SK-N-SH (cell line): Measurements from ENCODE around the gene BCL6. TPM values are rescaled to one million over a fixed set of nuclear protein-coding genes. Genes with fewer than 3 reads are reported as not detected.
A peak's percentile ranks its signal among the peaks of the same experiment; 100 is the strongest.

ENCODE experiments used
- CTCF ChIA-PET: fragments of 300-600, 350-600 bp; formaldehyde crosslinking; extraction: SDS; loops from one replicate; lab custom pipeline; 2021; lab: Yijun Ruan, JAX
- POLR2A ChIA-PET: fragments of 350-600 bp; sonication (Branson Sonifier 250); formaldehyde crosslinking; extraction: SDS; loops from one replicate; lab custom pipeline; 2020; ENCODE audit warnings: antibody characterized with exemption, inconsistent platforms; lab: Yijun Ruan, JAX
- DNase-seq: peaks from one replicate; pipeline ENCODE4 v3.0.0; 2012
- H2AFZ ChIP-seq: fragments of 200-600 bp; sonication (generic); 2 replicates; pipeline ENCODE4 v1.8.1; 2016; ENCODE audit warnings: antibody characterized with exemption, mild to moderate bottlenecking, low read depth
- H3F3A ChIP-seq: fragments of 200-600 bp; sonication (generic); replicated peaks from 2 replicates; pipeline ENCODE3; 2016; ENCODE audit warnings: antibody characterized with exemption, mild to moderate bottlenecking; ENCODE audit not compliant: insufficient read depth
- H3K27ac ChIP-seq, 2 experiments: fragments of 200-500 bp in 1 of 2; fragments of 200-600 bp in 1 of 2; sonication (Bioruptor generic) in 1 of 2; sonication (generic), shearing (Covaris generic) in 1 of 2; 2 replicates each; pipeline versions ENCODE4 v1.5.1 to v1.6.1; 2014 to 2016; ENCODE audit warnings: low read depth in 2 of 2, inconsistent platforms in 1 of 2, low read length in 1 of 2, mild to moderate bottlenecking in 1 of 2, mixed read lengths in 1 of 2
- H3K27me3 ChIP-seq: fragments of 200-600 bp; sonication (generic), shearing (Covaris generic); 2 replicates; pipeline ENCODE4 v1.6.1; 2016; ENCODE audit warnings: mixed run types; ENCODE audit not compliant: insufficient read depth
- H3K36me3 ChIP-seq, 2 experiments: fragments of 200-500 bp in 1 of 2; fragments of 200-600 bp in 1 of 2; sonication (Bioruptor generic) in 1 of 2; sonication (generic) in 1 of 2; replicated peaks in 1 of 2; 2 replicates each; pipeline versions ENCODE3 to v1.5.1; 2014 to 2016; ENCODE audit warnings: low read length in 1 of 2, mild to moderate bottlenecking in 1 of 2; ENCODE audit not compliant: insufficient read depth in 2 of 2, control insufficient read depth in 1 of 2
- H3K4me1 ChIP-seq, 2 experiments: fragments of 200-500 bp in 1 of 2; fragments of 200-600 bp in 1 of 2; sonication (Bioruptor generic) in 1 of 2; sonication (generic), shearing (Covaris generic) in 1 of 2; 2 replicates each; pipeline versions ENCODE4 v1.5.1 to v1.6.1; 2014 to 2016; ENCODE audit warnings: low read depth in 1 of 2, low read length in 1 of 2, mixed run types in 1 of 2; ENCODE audit not compliant: insufficient read depth in 2 of 2, control insufficient read depth in 1 of 2
- H3K4me2 ChIP-seq: fragments of 200-600 bp; sonication (generic), shearing (Covaris generic); 2 replicates; pipeline ENCODE4 v1.6.1; 2017; ENCODE audit warnings: mixed run types
- H3K4me3 ChIP-seq, 2 experiments: fragments of 200-500 bp in 1 of 2; fragments of 200-600 bp in 1 of 2; sonication (Bioruptor generic) in 1 of 2; sonication (generic), shearing (Covaris generic) in 1 of 2; 2 replicates each; pipeline versions ENCODE4 v1.5.1 to v1.8.1; 2014 to 2016; ENCODE audit warnings: low read depth in 2 of 2, inconsistent platforms in 1 of 2, low read length in 1 of 2, mild to moderate bottlenecking in 1 of 2, mixed read lengths in 1 of 2, moderate library complexity in 1 of 2
- H3K79me2 ChIP-seq: fragments of 200-600 bp; sonication (generic); 2 replicates; pipeline ENCODE4 v1.8.1; 2017; ENCODE audit warnings: mild to moderate bottlenecking; ENCODE audit not compliant: insufficient read depth
- H3K9ac ChIP-seq: fragments of 200-600 bp; sonication (generic); 2 replicates; pipeline ENCODE4 v1.6.1; 2017; ENCODE audit warnings: mixed run types
- H3K9me2 ChIP-seq: fragments of 200-600 bp; sonication (generic); 2 replicates; pipeline ENCODE4 v1.6.1; 2017; ENCODE audit warnings: mixed run types
- H3K9me3 ChIP-seq: fragments of 200-600 bp; sonication (generic); 2 replicates; pipeline ENCODE4 v1.6.1; 2017; ENCODE audit warnings: mixed run types, mild to moderate bottlenecking, moderate library complexity
- H4K20me1 ChIP-seq: fragments of 200-600 bp; sonication (generic); 2 replicates; pipeline ENCODE4 v1.6.1; 2017; ENCODE audit warnings: mild to moderate bottlenecking, mixed run types; ENCODE audit not compliant: insufficient read depth
- CTCF ChIP-seq: fragments of 200-600 bp; sonication (generic); IDR thresholded peaks from 2 replicates; pipeline ENCODE4 v1.6.1; 2017; ENCODE audit warnings: antibody characterized with exemption, mild to moderate bottlenecking, moderate library complexity
- ELF1 ChIP-seq: IDR thresholded peaks from 2 replicates; pipeline ENCODE4 v1.4.0; 2012
- EP300 ChIP-seq, 2 experiments: IDR thresholded peaks; 2 replicates each; pipeline versions ENCODE4 v1.4.0 to v1.6.1; 2012; ENCODE audit warnings: borderline replicate concordance in 1 of 2, low read depth in 1 of 2, low read length in 1 of 2
- FOSL2 ChIP-seq: IDR thresholded peaks from 2 replicates; pipeline ENCODE4 v1.4.0; 2012; ENCODE audit warnings: low read depth, mild to moderate bottlenecking, moderate library complexity, borderline replicate concordance
- GABPA ChIP-seq: IDR thresholded peaks from 2 replicates; pipeline ENCODE4 v1.4.0; 2012; ENCODE audit warnings: low read depth, mild to moderate bottlenecking
- IRF3 ChIP-seq: fragments of 150-350 bp; IDR thresholded peaks from 2 replicates; pipeline ENCODE4 v1.6.1; 2016; ENCODE audit warnings: mild to moderate bottlenecking, low read depth, low read length
- JUND ChIP-seq: IDR thresholded peaks from 2 replicates; pipeline ENCODE4 v1.4.0; 2012
- MEF2A ChIP-seq: IDR thresholded peaks from 2 replicates; pipeline ENCODE4 v1.4.0; 2012; ENCODE audit warnings: low read depth, borderline replicate concordance
- MXI1 ChIP-seq: IDR thresholded peaks from 2 replicates; pipeline ENCODE4 v1.6.1; 2012; ENCODE audit warnings: mild to moderate bottlenecking, low read depth, low read length, improper control_type of control experiment
- NFIC ChIP-seq: IDR thresholded peaks from 2 replicates; pipeline ENCODE4 v1.4.0; 2012; ENCODE audit warnings: borderline replicate concordance
- PBX3 ChIP-seq: IDR thresholded peaks from 2 replicates; pipeline ENCODE4; 2012
- POLR2AphosphoS5 ChIP-seq: IDR thresholded peaks from 2 replicates; pipeline ENCODE4 v1.6.1; 2012; ENCODE audit warnings: low read depth, low read length
- RAD21 ChIP-seq: IDR thresholded peaks from 2 replicates; pipeline ENCODE4 v1.6.1; 2012; ENCODE audit warnings: mild to moderate bottlenecking, low read length
- RCOR1 ChIP-seq: fragments of 150-350 bp; IDR thresholded peaks from 2 replicates; pipeline ENCODE4 v1.6.1; 2017; ENCODE audit warnings: antibody characterized with exemption, low read length
- RFX5 ChIP-seq: IDR thresholded peaks from 2 replicates; pipeline ENCODE4 v1.6.1; 2012; ENCODE audit warnings: mild to moderate bottlenecking, improper control_type of control experiment, low read length
- RXRA ChIP-seq: IDR thresholded peaks from 2 replicates; pipeline ENCODE4 v1.4.0; 2012; ENCODE audit warnings: low read depth, mild to moderate bottlenecking, borderline replicate concordance
- SIN3A ChIP-seq: IDR thresholded peaks from 2 replicates; pipeline ENCODE4 v1.6.1; 2012; ENCODE audit warnings: low read depth, mild to moderate bottlenecking, low read length, moderate library complexity, borderline replicate concordance
- SMC3 ChIP-seq: IDR thresholded peaks from 2 replicates; pipeline ENCODE4 v1.6.1; 2012; ENCODE audit warnings: low read depth, low read length, improper control_type of control experiment
- TAF1 ChIP-seq: IDR thresholded peaks from 2 replicates; pipeline ENCODE4 v1.6.1; 2012; ENCODE audit warnings: low read depth, mild to moderate bottlenecking, low read length, moderate library complexity, borderline replicate concordance
- TCF12 ChIP-seq: IDR thresholded peaks from 2 replicates; pipeline ENCODE4 v1.4.0; 2012
- TEAD4 ChIP-seq: IDR thresholded peaks from 2 replicates; pipeline ENCODE4 v1.4.0; 2012; ENCODE audit warnings: mild to moderate bottlenecking, borderline replicate concordance; ENCODE audit not compliant: insufficient read depth
- USF1 ChIP-seq: IDR thresholded peaks from 2 replicates; pipeline ENCODE4 v1.4.0; 2012; ENCODE audit warnings: low read depth, borderline replicate concordance
- YY1 ChIP-seq: IDR thresholded peaks from 2 replicates; pipeline ENCODE4 v1.4.0; 2012; ENCODE audit warnings: low read depth, mild to moderate bottlenecking
- ZBTB33 ChIP-seq: IDR thresholded peaks from 2 replicates; pipeline ENCODE4 v1.4.0; 2012; ENCODE audit warnings: low read depth, borderline replicate concordance
- WGBS: methylation state at CpG from one replicate; pipeline ENCODE4 v1.1.6; 2017; ENCODE audit warnings: low lambda C conversion rate; 5-methylcytosine and 5-hydroxymethylcytosine counted together
- polyA plus RNA-seq, 3 experiments: library from polyadenylated mRNA; depleted of rRNA; stranded (reverse); fragments of >200 nt; gene quantifications; 2 replicates each; pipeline ENCODE4 v1.2.3, GENCODE V29; 2012
- TF ChIP-seq, protein P1 (sequence below): IDR thresholded peaks from 2 replicates; pipeline ENCODE4 v1.4.0; 2012; ENCODE audit warnings: low read depth

The BCL6 gene
- polyA plus RNA-seq, 1 of the 3 experiments (the other 2 are of a cell fraction), result 13.8 TPM

GRCh38 chr3:187739561-187740332 is 5.5 kb downstream of the BCL6 start:
- peaks cover 0 to under 1% of the 10 kb centered on the region in 2 experiments for H3K36me3 ChIP-seq
- H3K27me3 ChIP-seq, result no peaks in the 10 kb centered on the region
- ChIA-PET CTCF (interaction anchor here (0.6 to 6.3 kb wide), 111 partner anchors 9 to 1558 kb away, joined by 3 to 137 read pairs (median 4); no protein-coding TSS in a partner anchor), POLR2A (no interaction called here)
- no peaks in the 10 kb centered on the region for H3K9me2 ChIP-seq
- H3K4me1 ChIP-seq, result peaks cover 32 to 42% of the 10 kb centered on the region in 2 experiments; a peak in 3 of 4 replicates
- DNase-seq, result peak; percentile 86
- peaks cover 14% of the 10 kb centered on the region; the same call in 1 of the 2 replicates for H4K20me1 ChIP-seq
- peaks cover 93% of the 10 kb centered on the region for H3K79me2 ChIP-seq
- 5% methylated on average over 19 of the region's 53 CpGs for WGBS
- peak overlapping the region; percentile 93 for H3K9ac ChIP-seq
- peaks cover 28% of the 10 kb centered on the region for H3F3A ChIP-seq
- peak overlapping the region; percentile 93 for H3K4me2 ChIP-seq
- peak overlapping the region; percentile 68 to 97 for H3K27ac ChIP-seq
- TF ChIP-seq YY1, result peak; percentile 80
- TF ChIP-seq RFX5, result no peak
- peak; percentile 41; the same call in 1 of the 2 replicates for TF ChIP-seq FOSL2
- peak; percentile 66 for TF ChIP-seq SIN3A
- no peak for TF ChIP-seq IRF3
- peak; percentile 55; the same call in 1 of the 2 replicates for TF ChIP-seq ZBTB33
- TF ChIP-seq TCF12, result peak; percentile 58
- 0 out of 2 replicates have a peak, but pooled peaks have one; percentile 25 for TF ChIP-seq TEAD4
- TF ChIP-seq NFIC, result peak; percentile 77
- TF ChIP-seq SMC3, result peak; percentile 26; the same call in 1 of the 2 replicates
- peak; percentile 22; the same call in 1 of the 2 replicates for TF ChIP-seq RAD21
- TF ChIP-seq TAF1, result 0 out of 2 replicates have a peak, but pooled peaks have one; percentile 14
- TF ChIP-seq PBX3, result peak; percentile 86
- no peak for TF ChIP-seq MXI1
- peak; percentile 83; the same call in 1 of the 2 replicates for TF ChIP-seq RXRA
- TF ChIP-seq CTCF, result peak; percentile 90
- no peak for TF ChIP-seq GABPA
- no peak for TF ChIP-seq EP300 (IDR thresholded peaks at IDR 0.05; ENCODE audit: borderline replicate concordance in 1 of 2, low read depth in 1 of 2, low read length in 1 of 2)
- TF ChIP-seq USF1, result peak; percentile 42; the same call in 1 of the 2 replicates
- TF ChIP-seq ELF1, result no peak
- TF ChIP-seq POLR2AphosphoS5, result no peak
- 0 out of 2 replicates have a peak, but pooled peaks have one; percentile 9 for TF ChIP-seq RCOR1
- TF ChIP-seq, protein P1, sequence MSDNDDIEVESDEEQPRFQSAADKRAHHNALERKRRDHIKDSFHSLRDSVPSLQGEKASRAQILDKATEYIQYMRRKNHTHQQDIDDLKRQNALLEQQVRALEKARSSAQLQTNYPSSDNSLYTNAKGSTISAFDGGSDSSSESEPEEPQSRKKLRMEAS, result peak; percentile 76; the same call in 1 of the 2 replicates
- peak; percentile 57 for TF ChIP-seq JUND
- no peak for TF ChIP-seq MEF2A
- no peaks in the 10 kb centered on the region for H3K9me3 ChIP-seq
- peak overlapping the region; percentile 70 for H2AFZ ChIP-seq
- peak overlapping the region; percentile 51 to 94 for H3K4me3 ChIP-seq
